ENCODE data around the gene GMDS.

Gene GMDS

GRCh38 chr6:1878330-1878729 lies 367.1 kb downstream of the GMDS start:
- DNase-seq, result no peak

- DNase-seq, result no peak
Observed at GRCh38 chr6:1873781-1874180, 371.6 kb downstream of the GMDS start.

GRCh38 chr6:1872649-1873131 lies 372.7 kb downstream of the GMDS start:
- no peak for DNase-seq

GRCh38 chr6:1871724-1872315 lies 373.6 kb downstream of the GMDS start:
- no peak for DNase-seq

GRCh38 chr6:1870932-1871331 lies 374.5 kb downstream of the GMDS start:
- no peak for DNase-seq

- DNase-seq, result no peak
Observed at GRCh38 chr6:1870251-1870650, 375.2 kb downstream of the GMDS start.

GRCh38 chr6:1869769-1870168 lies 375.6 kb downstream of the GMDS start:
- no peak for DNase-seq

GRCh38 chr6:1869308-1869707 lies 376.1 kb downstream of the GMDS start:
- DNase-seq, result no peak

- no peak for DNase-seq
Observed at GRCh38 chr6:1868561-1869261, 376.7 kb downstream of the GMDS start.

- no peak for DNase-seq
Observed at GRCh38 chr6:1867197-1867596, 378.2 kb downstream of the GMDS start.

GRCh38 chr6:1865585-1865984 lies 379.8 kb downstream of the GMDS start:
- DNase-seq, result no peak

- DNase-seq, result no peak
Observed at GRCh38 chr6:1864496-1864895, 380.9 kb downstream of the GMDS start.

- no peak for DNase-seq
Observed at GRCh38 chr6:1862411-1862810, 383.0 kb downstream of the GMDS start.

- no peak for DNase-seq
Observed at GRCh38 chr6:1860756-1861348, 384.6 kb downstream of the GMDS start.

GRCh38 chr6:1858859-1859258 lies 386.5 kb downstream of the GMDS start:
- DNase-seq, result no peak

GRCh38 chr6:1858196-1858595 lies 387.2 kb downstream of the GMDS start:
- no peak for DNase-seq

- DNase-seq, result no peak
Observed at GRCh38 chr6:1856381-1856780, 389.0 kb downstream of the GMDS start.

GRCh38 chr6:1855890-1856289 lies 389.5 kb downstream of the GMDS start:
- DNase-seq, result no peak

GRCh38 chr6:1854296-1854695 lies 391.1 kb downstream of the GMDS start:
- DNase-seq, result no peak

GRCh38 chr6:1853761-1854160 lies 391.6 kb downstream of the GMDS start:
- no peak for DNase-seq

- DNase-seq, result no peak
Observed at GRCh38 chr6:1851681-1852456, 393.5 kb downstream of the GMDS start.

GRCh38 chr6:1850840-1851157 lies 394.6 kb downstream of the GMDS start:
- no peak for DNase-seq

- no peak for DNase-seq
Observed at GRCh38 chr6:1850121-1850839, 395.1 kb downstream of the GMDS start.
